NAMALWA (cell line): ENCODE measurements around the gene ZNF710.

Experiments
- DNase-seq: peaks from one replicate; pipeline ENCODE4 v3.0.0-alpha.2; 2015; ENCODE audit warnings: low spot score

The ZNF710 gene

GRCh38 chr15:89997079-89997478 lies 4.0 kb upstream of the ZNF710 start:
- no peak for DNase-seq

- DNase-seq = no peak
Observed at GRCh38 chr15:89998141-89998661, 2.9 kb upstream of the ZNF710 start.

- DNase-seq = no peak
Observed at GRCh38 chr15:89998923-89999675, 2.0 kb upstream of the ZNF710 start.

GRCh38 chr15:89999676-90000185 lies 1.4 kb upstream of the ZNF710 start:
- no peak for DNase-seq

- DNase-seq = peak; percentile 26
Observed at GRCh38 chr15:90000186-90001001, 730 bp upstream of the ZNF710 start.

GRCh38 chr15:90001683-90002427 lies 731 bp downstream of the ZNF710 start:
- DNase-seq = peak; percentile 61

GRCh38 chr15:90002428-90002844 lies 1.3 kb downstream of the ZNF710 start:
- DNase-seq = peak; percentile 44

GRCh38 chr15:90003736-90004135 lies 2.6 kb downstream of the ZNF710 start:
- no peak for DNase-seq

GRCh38 chr15:90004252-90004651 lies 3.1 kb downstream of the ZNF710 start:
- no peak for DNase-seq

GRCh38 chr15:90004671-90005070 lies 3.5 kb downstream of the ZNF710 start:
- DNase-seq = no peak

- DNase-seq = no peak
Observed at GRCh38 chr15:90006217-90007075, 5.3 kb downstream of the ZNF710 start.

- no peak for DNase-seq
Observed at GRCh38 chr15:90007076-90007460, 5.9 kb downstream of the ZNF710 start.

- no peak for DNase-seq
Observed at GRCh38 chr15:90008607-90009006, 7.5 kb downstream of the ZNF710 start.

- no peak for DNase-seq
Observed at GRCh38 chr15:90009301-90010022, 8.3 kb downstream of the ZNF710 start.

- DNase-seq = no peak
Observed at GRCh38 chr15:90011705-90012104, 10.6 kb downstream of the ZNF710 start.

GRCh38 chr15:90013503-90013937 lies 12.4 kb downstream of the ZNF710 start:
- DNase-seq = no peak

- no peak for DNase-seq
Observed at GRCh38 chr15:90015294-90015693, 14.2 kb downstream of the ZNF710 start.

- no peak for DNase-seq
Observed at GRCh38 chr15:90015749-90016148, 14.6 kb downstream of the ZNF710 start.

- DNase-seq = no peak
Observed at GRCh38 chr15:90016721-90017120, 15.6 kb downstream of the ZNF710 start.

- no peak for DNase-seq
Observed at GRCh38 chr15:90018216-90018831, 17.2 kb downstream of the ZNF710 start.
